Mammary epithelial cell (primary cell): ENCODE data around the gene CARD9.

ENCODE experiments used
- EZH2 ChIP-seq: IDR thresholded peaks from 2 replicates; pipeline ENCODE4 v1.6.1; 2012; ENCODE audit warnings: low read length, inconsistent platforms, borderline replicate concordance
- TF ChIP-seq, protein P1 (sequence below), 2 donors: IDR thresholded peaks in 1 of 2; conservative IDR thresholded peaks in 1 of 2; 2 replicates each; pipeline ENCODE4 v1.5.1; 2011 to 2012; ENCODE audit warnings: inconsistent platforms in 2 of 2, low read length in 2 of 2, mild to moderate bottlenecking in 2 of 2, control low read depth in 1 of 2, low read depth in 1 of 2; ENCODE audit not compliant: insufficient read depth in 1 of 2; ENCODE audit errors: extremely low read depth in 1 of 2

DNA sequence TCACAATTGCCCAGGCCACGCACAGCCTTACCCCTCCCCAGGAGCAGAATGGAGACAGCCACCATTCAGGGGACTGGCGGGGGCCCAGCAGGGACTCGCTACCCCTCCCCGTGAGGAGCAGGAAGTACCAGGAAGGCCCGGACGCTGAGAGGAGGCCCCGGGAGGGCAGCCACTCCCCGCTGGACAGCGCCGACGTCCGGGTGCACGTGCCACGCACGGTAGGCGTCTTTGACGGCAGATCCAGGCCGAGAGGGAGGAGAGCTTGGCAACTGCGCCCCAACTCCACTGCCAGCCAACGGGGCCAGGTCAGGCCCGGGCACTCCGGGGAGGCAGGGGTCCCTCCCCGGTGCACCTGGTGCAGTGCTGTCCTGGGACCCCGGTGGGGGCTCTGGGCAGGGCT lies 23.9 kb downstream of the CARD9 start:
- TF ChIP-seq, protein P1, sequence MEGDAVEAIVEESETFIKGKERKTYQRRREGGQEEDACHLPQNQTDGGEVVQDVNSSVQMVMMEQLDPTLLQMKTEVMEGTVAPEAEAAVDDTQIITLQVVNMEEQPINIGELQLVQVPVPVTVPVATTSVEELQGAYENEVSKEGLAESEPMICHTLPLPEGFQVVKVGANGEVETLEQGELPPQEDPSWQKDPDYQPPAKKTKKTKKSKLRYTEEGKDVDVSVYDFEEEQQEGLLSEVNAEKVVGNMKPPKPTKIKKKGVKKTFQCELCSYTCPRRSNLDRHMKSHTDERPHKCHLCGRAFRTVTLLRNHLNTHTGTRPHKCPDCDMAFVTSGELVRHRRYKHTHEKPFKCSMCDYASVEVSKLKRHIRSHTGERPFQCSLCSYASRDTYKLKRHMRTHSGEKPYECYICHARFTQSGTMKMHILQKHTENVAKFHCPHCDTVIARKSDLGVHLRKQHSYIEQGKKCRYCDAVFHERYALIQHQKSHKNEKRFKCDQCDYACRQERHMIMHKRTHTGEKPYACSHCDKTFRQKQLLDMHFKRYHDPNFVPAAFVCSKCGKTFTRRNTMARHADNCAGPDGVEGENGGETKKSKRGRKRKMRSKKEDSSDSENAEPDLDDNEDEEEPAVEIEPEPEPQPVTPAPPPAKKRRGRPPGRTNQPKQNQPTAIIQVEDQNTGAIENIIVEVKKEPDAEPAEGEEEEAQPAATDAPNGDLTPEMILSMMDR (conservative IDR thresholded peaks at IDR 0.05 in 1 of 2, IDR thresholded peaks at IDR 0.05 in 1 of 2; ENCODE audit: extremely low read depth in 1 of 2, insufficient read depth in 1 of 2, low read depth in 1 of 2, low read length in 2 of 2) = no peak
- TF ChIP-seq EZH2 = no peak
